Measurements from ENCODE around the gene TSFM.
A peak's percentile ranks its signal among the peaks of the same experiment; 100 is the strongest.

Gene TSFM

GRCh38 chr12:57800965-57801364 is 18.4 kb downstream of the TSFM start:
- Histone ChIP-seq H3K27me3 (no peaks in the 10 kb centered on the region), H3K36me3 (peaks cover 10% of the 10 kb centered on the region), H3K9me3 (no peaks in the 10 kb centered on the region), H3K4me3 (ENCODE audit: low read depth, low read length) (no peak overlapping the region), H3K4me1 (no peaks in the 10 kb centered on the region)
- TF ChIP-seq CTCF (IDR thresholded peaks at IDR 0.05; ENCODE audit: low read depth, low read length): no peak
- no peak for DNase-seq

DNA sequence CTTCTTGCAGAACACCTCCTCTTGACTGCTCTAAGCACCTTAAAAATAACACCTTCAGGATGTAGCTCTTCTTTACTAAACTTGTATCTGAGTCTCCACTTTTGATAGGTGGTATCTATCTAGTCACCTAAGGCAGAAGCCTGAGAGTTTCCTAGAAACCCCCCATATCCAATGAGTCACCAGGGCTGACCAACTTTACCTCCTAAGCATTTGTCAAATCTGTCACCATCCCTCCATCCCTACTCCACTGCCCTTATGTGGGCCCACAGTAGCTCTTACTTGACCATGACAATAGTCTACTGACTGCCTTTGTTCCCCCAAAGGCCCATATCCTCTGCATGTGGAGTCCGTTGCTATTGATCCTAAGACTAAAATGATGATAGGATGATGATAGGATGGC is 20.0 kb downstream of the TSFM start:
- Histone ChIP-seq H3K27me3 (no peaks in the 10 kb centered on the region), H3K9me3 (no peaks in the 10 kb centered on the region), H3K36me3 (no peaks in the 10 kb centered on the region; the same call in 1 of the 2 replicates), H3K4me3 (ENCODE audit: low read depth, low read length) (no peak overlapping the region), H3K4me1 (no peaks in the 10 kb centered on the region)
- no peak for TF ChIP-seq CTCF (IDR thresholded peaks at IDR 0.05; ENCODE audit: low read depth, low read length)
- DNase-seq: no peak

GRCh38 chr12:57803319-57803893 is 20.8 kb downstream of the TSFM start:
- no peaks in the 10 kb centered on the region for H3K27me3 ChIP-seq
- H3K4me3 ChIP-seq (ENCODE audit: low read depth, low read length): no peak overlapping the region
- no peaks in the 10 kb centered on the region for H3K4me1 ChIP-seq
- peak; percentile 89 for TF ChIP-seq CTCF (IDR thresholded peaks at IDR 0.05; ENCODE audit: low read depth, low read length)
- DNase-seq: peak; percentile 66
- H3K9me3 ChIP-seq: no peaks in the 10 kb centered on the region
- H3K36me3 ChIP-seq: no peaks in the 10 kb centered on the region; the same call in 1 of the 2 replicates

- no peak for TF ChIP-seq CTCF (IDR thresholded peaks at IDR 0.05; ENCODE audit: low read depth, low read length)
- no peaks in the 10 kb centered on the region for H3K27me3 ChIP-seq
- no peaks in the 10 kb centered on the region; the same call in 1 of the 2 replicates for H3K36me3 ChIP-seq
- no peak for DNase-seq
- no peaks in the 10 kb centered on the region for H3K4me1 ChIP-seq
- no peak overlapping the region for H3K4me3 ChIP-seq (ENCODE audit: low read depth, low read length)
- H3K9me3 ChIP-seq: no peaks in the 10 kb centered on the region
These were observed 24.1 kb downstream of the TSFM start for GRCh38 chr12:57806677-57807076.

- Histone ChIP-seq H3K4me3 (ENCODE audit: low read depth, low read length) (no peak overlapping the region), H3K27me3 (no peaks in the 10 kb centered on the region), H3K36me3 (no peaks in the 10 kb centered on the region; the same call in 1 of the 2 replicates), H3K4me1 (no peaks in the 10 kb centered on the region), H3K9me3 (no peaks in the 10 kb centered on the region)
- no peak for TF ChIP-seq CTCF (IDR thresholded peaks at IDR 0.05; ENCODE audit: low read depth, low read length)
- no peak for DNase-seq
These were observed 24.7 kb downstream of the TSFM start for GRCh38 chr12:57807285-57807684.

DNA sequence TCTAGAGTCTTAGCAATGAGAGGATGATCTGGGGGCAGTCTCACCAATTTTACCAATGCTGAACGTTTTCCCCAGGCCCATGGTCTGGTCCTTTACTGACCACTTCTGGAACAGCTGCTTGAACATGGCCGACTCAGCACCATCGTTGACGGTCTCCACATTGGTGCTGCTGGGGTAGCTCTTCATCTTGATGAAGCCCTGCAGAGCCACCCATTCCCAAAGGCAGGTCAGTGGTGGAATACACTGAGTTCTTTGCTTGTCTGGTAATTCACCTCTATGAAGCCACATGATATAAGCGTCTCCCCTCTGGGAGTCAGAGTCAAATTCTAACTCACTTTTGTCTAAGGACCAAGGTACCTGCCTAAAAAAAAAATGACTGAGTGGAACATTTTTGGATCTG is 25.8 kb downstream of the TSFM start:
- Histone ChIP-seq H3K4me1 (no peaks in the 10 kb centered on the region), H3K36me3 (no peaks in the 10 kb centered on the region), H3K4me3 (ENCODE audit: low read depth, low read length) (no peak overlapping the region), H3K27me3 (no peaks in the 10 kb centered on the region), H3K9me3 (no peaks in the 10 kb centered on the region)
- TF ChIP-seq CTCF (IDR thresholded peaks at IDR 0.05; ENCODE audit: low read depth, low read length): no peak
- DNase-seq: no peak

All from BE2C (cell line).